Right lobe of liver (tissue), 4 donors: ENCODE measurements around the gene ZYG11A.

ENCODE experiments used
- CTCF ChIP-seq, 4 donors: fragments of 200-600 bp in 3 of 4; fragments of 450-650 bp in 1 of 4; IDR thresholded peaks; one replicate each; pipeline versions ENCODE4 v1.5.1 to v1.8.0; 2016 to 2022; ENCODE audit warnings: antibody characterized with exemption in 4 of 4, mild to moderate bottlenecking in 2 of 4
- POLR2A ChIP-seq: fragments of 450-650 bp; IDR thresholded peaks from one replicate; pipeline ENCODE4 v1.6.1; 2017; ENCODE audit warnings: antibody characterized with exemption, mild to moderate bottlenecking
- donor health status: DM: no; HTN: no; CAD: no.
- donor health status: DM: no; HTN: no; CAD: no.
- donor health status: DM: no; HTN: yes; CAD: no.

GRCh38 chr1:52892424-52893215 lies 50.1 kb downstream of the ZYG11A start:
- TF ChIP-seq CTCF (IDR thresholded peaks at IDR 0.05) (no peak), POLR2A (no peak)
